ENCODE measurements around the gene UIMC1. TPM values are rescaled to one million over a fixed set of nuclear protein-coding genes. Genes with fewer than 3 reads are reported as not detected.
"Not testable (repeated sequence)": the region's sequence is repeated elsewhere in the genome, so short reads cannot be mapped to it uniquely, and the experiment has no call there.

UIMC1 gene
- total RNA-seq, 1 donor from 2014 or later = 39.1 TPM

DNA sequence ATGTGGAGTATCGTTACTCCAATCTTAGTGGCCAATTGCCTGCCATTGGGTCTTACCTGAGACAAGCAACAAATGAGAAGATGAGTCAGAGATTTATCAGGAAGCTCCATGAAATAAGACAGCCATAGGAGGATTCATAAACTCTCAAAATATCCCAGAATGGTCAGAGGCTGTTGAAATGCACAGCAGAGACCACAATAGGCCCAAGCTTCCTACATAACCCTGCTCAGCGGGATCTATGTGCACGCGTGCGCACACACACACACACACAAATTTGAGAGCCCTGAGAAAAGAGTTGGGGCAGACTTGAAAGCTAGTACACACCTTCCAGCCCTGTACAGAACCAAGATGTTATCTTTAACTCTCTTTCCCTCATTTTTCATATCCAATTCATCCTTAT is 9.8 kb downstream of the UIMC1 start:
- H3K27me3 Mint-ChIP-seq = no peaks in the 10 kb centered on the region
- H3K27ac Mint-ChIP-seq = peak overlapping the region; percentile 97
- DNase-seq (ENCODE audit: extremely low spot score, unreplicated experiment) = no peak
- peaks cover 16% of the 10 kb centered on the region for H3K4me1 Mint-ChIP-seq (ENCODE audit: unreplicated experiment)
- peaks cover 24% of the 10 kb centered on the region for H3K36me3 Mint-ChIP-seq
- TF ChIP-seq, protein P1, sequence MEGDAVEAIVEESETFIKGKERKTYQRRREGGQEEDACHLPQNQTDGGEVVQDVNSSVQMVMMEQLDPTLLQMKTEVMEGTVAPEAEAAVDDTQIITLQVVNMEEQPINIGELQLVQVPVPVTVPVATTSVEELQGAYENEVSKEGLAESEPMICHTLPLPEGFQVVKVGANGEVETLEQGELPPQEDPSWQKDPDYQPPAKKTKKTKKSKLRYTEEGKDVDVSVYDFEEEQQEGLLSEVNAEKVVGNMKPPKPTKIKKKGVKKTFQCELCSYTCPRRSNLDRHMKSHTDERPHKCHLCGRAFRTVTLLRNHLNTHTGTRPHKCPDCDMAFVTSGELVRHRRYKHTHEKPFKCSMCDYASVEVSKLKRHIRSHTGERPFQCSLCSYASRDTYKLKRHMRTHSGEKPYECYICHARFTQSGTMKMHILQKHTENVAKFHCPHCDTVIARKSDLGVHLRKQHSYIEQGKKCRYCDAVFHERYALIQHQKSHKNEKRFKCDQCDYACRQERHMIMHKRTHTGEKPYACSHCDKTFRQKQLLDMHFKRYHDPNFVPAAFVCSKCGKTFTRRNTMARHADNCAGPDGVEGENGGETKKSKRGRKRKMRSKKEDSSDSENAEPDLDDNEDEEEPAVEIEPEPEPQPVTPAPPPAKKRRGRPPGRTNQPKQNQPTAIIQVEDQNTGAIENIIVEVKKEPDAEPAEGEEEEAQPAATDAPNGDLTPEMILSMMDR (conservative IDR thresholded peaks at IDR 0.05) = no peak
- no peak overlapping the region for H3K4me3 Mint-ChIP-seq
- peaks cover 11% of the 10 kb centered on the region for H3K9me3 Mint-ChIP-seq

- H3K27me3 Mint-ChIP-seq = no peaks in the 10 kb centered on the region
- H3K4me1 Mint-ChIP-seq (ENCODE audit: unreplicated experiment) = peaks cover 16% of the 10 kb centered on the region
- H3K9me3 Mint-ChIP-seq = peaks cover 11% of the 10 kb centered on the region
- H3K27ac Mint-ChIP-seq = peak overlapping the region; percentile 97
- H3K36me3 Mint-ChIP-seq = peaks cover 21% of the 10 kb centered on the region
- TF ChIP-seq, protein P1 (conservative IDR thresholded peaks at IDR 0.05) = no peak
- no peak overlapping the region for H3K4me3 Mint-ChIP-seq
- DNase-seq (ENCODE audit: extremely low spot score, unreplicated experiment) = no peak
These were observed 10.4 kb downstream of the UIMC1 start for GRCh38 chr5:176995896-176996767.

GRCh38 chr5:176995122-176995490 is 11.5 kb downstream of the UIMC1 start:
- Mint-ChIP-seq H3K27ac (peak overlapping the region; percentile 97), H3K36me3 (peaks cover 19% of the 10 kb centered on the region)

GRCh38 chr5:176994460-176995121 is 12.0 kb downstream of the UIMC1 start:
- peaks cover 18% of the 10 kb centered on the region for H3K36me3 Mint-ChIP-seq
- H3K4me1 Mint-ChIP-seq (ENCODE audit: unreplicated experiment) = peaks cover 16% of the 10 kb centered on the region
- peak overlapping the region; percentile 58 for H3K4me3 Mint-ChIP-seq
- no peaks in the 10 kb centered on the region for H3K27me3 Mint-ChIP-seq
- H3K9me3 Mint-ChIP-seq = peaks cover 11% of the 10 kb centered on the region
- DNase-seq (ENCODE audit: extremely low spot score, unreplicated experiment) = no peak
- TF ChIP-seq, protein P1 (conservative IDR thresholded peaks at IDR 0.05) = no peak
- H3K27ac Mint-ChIP-seq = peak overlapping the region; percentile 97

More at GRCh38 chr5:176995122-176995490, 11.5 kb downstream of the UIMC1 start:
- Mint-ChIP-seq H3K4me1 (ENCODE audit: unreplicated experiment) (peaks cover 16% of the 10 kb centered on the region), H3K4me3 (peak overlapping the region; percentile 58), H3K27me3 (no peaks in the 10 kb centered on the region), H3K9me3 (peaks cover 11% of the 10 kb centered on the region)
- DNase-seq (ENCODE audit: extremely low spot score, unreplicated experiment) = no peak
- TF ChIP-seq, protein P1 (conservative IDR thresholded peaks at IDR 0.05) = no peak

GRCh38 chr5:176993081-176993480 is 13.5 kb downstream of the UIMC1 start:
- H3K4me3 Mint-ChIP-seq; DNase-seq (ENCODE audit: extremely low spot score, unreplicated experiment); H3K27ac Mint-ChIP-seq; H3K27me3 Mint-ChIP-seq: not testable (repeated sequence)
- Mint-ChIP-seq H3K36me3 (peaks cover 19% of the 10 kb centered on the region), H3K4me1 (ENCODE audit: unreplicated experiment) (peaks cover 16% of the 10 kb centered on the region), H3K9me3 (peaks cover 13% of the 10 kb centered on the region)

DNA sequence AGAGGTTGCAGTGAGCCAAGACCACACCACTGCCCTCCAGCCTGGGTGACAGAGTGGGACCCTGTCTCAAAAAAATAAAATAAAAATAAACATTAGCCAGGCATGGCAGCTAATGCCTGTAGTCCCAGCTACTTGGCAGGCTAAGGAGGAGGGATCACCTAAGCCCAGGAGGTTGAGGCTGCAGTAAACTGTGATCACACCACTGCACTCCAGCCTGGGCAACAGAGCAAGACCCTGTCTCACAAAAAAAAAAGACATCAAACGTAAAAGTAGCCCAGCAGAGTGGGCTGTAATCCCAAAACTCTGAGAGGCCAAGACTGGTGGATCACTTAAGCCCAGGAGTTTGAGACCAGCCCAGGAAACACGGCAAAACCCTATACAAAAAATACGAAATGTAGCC is 19.0 kb downstream of the UIMC1 start:
- H3K27ac Mint-ChIP-seq = no peak overlapping the region
- DNase-seq (ENCODE audit: extremely low spot score, unreplicated experiment) = no peak
- H3K4me3 Mint-ChIP-seq = no peak overlapping the region
- peaks cover 4% of the 10 kb centered on the region for H3K36me3 Mint-ChIP-seq
- H3K9me3 Mint-ChIP-seq = peaks cover 3% of the 10 kb centered on the region
- TF ChIP-seq, protein P1 (conservative IDR thresholded peaks at IDR 0.05) = no peak
- H3K4me1 Mint-ChIP-seq (ENCODE audit: unreplicated experiment) = no peaks in the 10 kb centered on the region
- no peaks in the 10 kb centered on the region for H3K27me3 Mint-ChIP-seq

Measured in type B pancreatic cell (in vitro differentiated cells).